DND-41 (cell line): ENCODE results near the gene STARD3.

Experiments
- ATAC-seq: fragments of 200-7000 bp; cut with Tn5 transposase; 3 replicates; pipeline ENCODE4 v1.9.1; 2021; ENCODE audit warnings: low read depth; ENCODE audit not compliant: insufficient read depth
- DNase-seq: peaks from one replicate; pipeline ENCODE4 v3.0.0-alpha.2; 2020
- H2AFZ ChIP-seq: 2 replicates; pipeline ENCODE4 v1.6.0; 2012; ENCODE audit warnings: low read depth, low read length
- H3K27ac ChIP-seq: 2 replicates; pipeline ENCODE4 v1.5.1; 2012; ENCODE audit warnings: low read length, inconsistent platforms
- H3K27me3 ChIP-seq: fragments of 200-600 bp; sonication (generic); 2 replicates; pipeline ENCODE4 v1.6.0; 2012; ENCODE audit warnings: low read length, mild to moderate bottlenecking, inconsistent platforms; ENCODE audit not compliant: insufficient read depth, poor library complexity
- H3K36me3 ChIP-seq: 2 replicates; pipeline ENCODE4 v1.5.1; 2012; ENCODE audit warnings: low read length, inconsistent platforms; ENCODE audit not compliant: insufficient read depth
- H3K4me1 ChIP-seq: 2 replicates; pipeline ENCODE4 v1.5.1; 2012; ENCODE audit warnings: mild to moderate bottlenecking, low read length; ENCODE audit not compliant: insufficient read depth
- H3K4me2 ChIP-seq: 2 replicates; pipeline ENCODE4 v1.6.0; 2012; ENCODE audit warnings: mild to moderate bottlenecking, moderate library complexity, low read length, inconsistent platforms; ENCODE audit not compliant: insufficient read depth
- H3K4me3 ChIP-seq, 2 experiments: fragments of 200-600 bp in 1 of 2; shearing (Covaris generic) in 1 of 2; 2 replicates each; pipeline ENCODE4 v1.5.1; 2012 to 2016; ENCODE audit warnings: inconsistent platforms in 2 of 2, low read length in 2 of 2, mild to moderate bottlenecking in 2 of 2, low read depth in 1 of 2, moderate library complexity in 1 of 2
- H3K79me2 ChIP-seq: 2 replicates; pipeline ENCODE4 v1.6.0; 2012; ENCODE audit warnings: low read length, inconsistent platforms; ENCODE audit not compliant: insufficient read depth
- H3K9ac ChIP-seq: 2 replicates; pipeline ENCODE4 v1.6.0; 2012; ENCODE audit warnings: low read depth, mild to moderate bottlenecking, inconsistent platforms, low read length, moderate library complexity
- H3K9me3 ChIP-seq: 2 replicates; pipeline ENCODE4 v1.5.1; 2012; ENCODE audit warnings: low read length, moderate library complexity, mild to moderate bottlenecking, inconsistent platforms; ENCODE audit not compliant: insufficient read depth, severe bottlenecking
- H4K20me1 ChIP-seq: 2 replicates; pipeline ENCODE4 v1.6.0; 2012; ENCODE audit warnings: low read length; ENCODE audit not compliant: insufficient read depth
- CTCF ChIP-seq: IDR thresholded peaks from 2 replicates; pipeline ENCODE4 v1.5.1; 2012; ENCODE audit warnings: borderline replicate concordance, low read length, moderate library complexity, mild to moderate bottlenecking; ENCODE audit not compliant: poor library complexity, severe bottlenecking; ENCODE audit errors: extremely low read depth
- EZH2 ChIP-seq: IDR thresholded peaks from 3 replicates; pipeline ENCODE4 v1.6.1; 2012; ENCODE audit warnings: borderline replicate concordance, low read depth, mild to moderate bottlenecking, moderate library complexity, low read length, inconsistent platforms; ENCODE audit not compliant: severe bottlenecking

STARD3 gene

GRCh38 chr17:39679521-39680192 is 42.7 kb downstream of the STARD3 start:
- no peak for TF ChIP-seq CTCF
- no peak for TF ChIP-seq EZH2
- Histone ChIP-seq H3K36me3 (peaks cover 12% of the 10 kb centered on the region; the same call in 1 of the 2 replicates), H3K4me2 (no peak overlapping the region; the same call in 1 of the 2 replicates), H3K27ac (peak overlapping the region; percentile 61), H3K9ac (0 out of 2 replicates have a peak overlapping the region, but pooled peaks have one; percentile 10), H2AFZ (peak overlapping the region; percentile 54; the same call in 1 of the 2 replicates), H3K9me3 (no peaks in the 10 kb centered on the region), H3K4me1 (peaks cover 10% of the 10 kb centered on the region), H3K79me2 (no peaks in the 10 kb centered on the region), H4K20me1 (no peaks in the 10 kb centered on the region), H3K27me3 (no peaks in the 10 kb centered on the region), H3K4me3 (no peak overlapping the region)
- DNase-seq = peak; percentile 64
- ATAC-seq = peak; percentile 95

DNA sequence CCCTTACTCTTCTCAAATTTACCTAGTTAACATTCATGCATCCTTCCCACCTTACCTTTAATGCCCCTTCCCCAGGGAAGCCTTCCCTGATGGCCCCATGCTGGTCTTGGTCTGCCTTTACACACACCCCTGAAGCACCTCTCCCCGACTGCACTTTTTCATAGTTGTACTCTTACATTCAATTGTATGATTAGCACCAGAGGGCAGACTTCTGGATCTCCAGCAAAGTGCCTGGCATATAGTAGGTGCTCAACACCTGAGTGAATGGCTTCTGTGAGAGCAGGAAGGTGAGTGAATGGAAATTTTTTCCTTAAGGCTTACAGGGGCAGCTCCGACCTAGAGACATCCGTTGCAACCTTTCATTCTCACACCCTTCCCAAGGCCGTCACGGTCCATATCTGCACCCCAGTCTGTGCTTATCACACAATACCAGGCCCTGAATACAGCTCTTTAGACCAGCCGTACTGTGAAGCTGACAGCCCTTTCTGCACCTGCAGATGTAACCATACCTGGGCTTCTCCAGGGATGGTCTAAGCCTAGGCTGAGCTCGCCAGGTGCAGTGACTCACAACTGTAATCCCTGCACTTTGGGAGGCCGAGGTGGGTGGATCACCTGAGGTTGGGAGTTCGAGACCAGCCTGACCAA is 46.5 kb downstream of the STARD3 start:
- no peaks in the 10 kb centered on the region for H3K27me3 ChIP-seq
- H3K27ac ChIP-seq = no peak overlapping the region
- no peak for ATAC-seq
- peaks cover 24% of the 10 kb centered on the region for H3K4me1 ChIP-seq
- no peak overlapping the region for H3K4me2 ChIP-seq
- no peak for TF ChIP-seq EZH2
- H3K36me3 ChIP-seq = peaks cover 6% of the 10 kb centered on the region; the same call in 1 of the 2 replicates
- no peak overlapping the region for H3K9ac ChIP-seq
- no peaks in the 10 kb centered on the region for H4K20me1 ChIP-seq
- no peak overlapping the region for H3K4me3 ChIP-seq
- H3K9me3 ChIP-seq = no peaks in the 10 kb centered on the region
- H2AFZ ChIP-seq = no peak overlapping the region
- DNase-seq = no peak
- no peaks in the 10 kb centered on the region for H3K79me2 ChIP-seq

DNA sequence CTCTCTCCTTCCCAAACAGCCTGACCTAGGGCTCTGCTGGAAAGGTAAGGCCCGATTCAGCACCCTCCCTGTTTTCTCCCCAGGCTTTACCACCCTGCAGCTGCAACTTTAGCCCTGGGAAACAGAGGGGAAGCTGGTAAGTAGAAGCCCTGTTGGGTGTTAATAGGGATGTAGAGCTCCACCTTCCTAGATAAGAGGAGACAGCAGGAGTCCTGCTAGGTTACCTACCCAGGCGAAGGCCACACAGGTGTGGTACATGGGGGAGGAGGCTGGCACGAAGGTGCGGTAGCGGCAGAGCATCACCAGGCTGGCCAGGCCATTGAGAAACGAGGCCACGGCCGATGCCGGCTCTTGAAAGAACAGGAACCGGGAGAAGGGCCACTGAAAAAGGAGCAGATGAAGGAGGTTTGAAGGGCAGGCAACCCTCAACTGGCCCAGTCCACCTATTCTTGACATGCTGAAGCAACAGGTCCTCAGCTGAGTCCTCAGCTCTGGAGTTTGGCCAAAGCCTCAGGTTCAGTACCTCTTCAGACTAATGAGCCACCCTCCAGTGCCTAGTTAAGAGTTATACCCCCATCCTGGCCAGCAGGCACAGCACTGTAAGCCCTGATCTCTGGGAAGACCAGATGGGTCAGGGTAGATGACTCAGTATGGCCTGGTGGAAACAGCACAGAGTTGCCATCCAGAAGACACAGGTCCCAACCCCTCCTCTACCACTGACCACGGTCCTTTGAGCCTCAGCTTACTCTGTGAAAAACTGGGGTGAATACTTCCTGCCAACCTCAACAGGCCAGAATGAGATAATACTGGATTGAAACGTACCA is 47.6 kb downstream of the STARD3 start:
- H3K4me2 ChIP-seq = no peak overlapping the region
- no peaks in the 10 kb centered on the region for H3K79me2 ChIP-seq
- ATAC-seq (no peak), DNase-seq (no peak)
- no peaks in the 10 kb centered on the region for H3K9me3 ChIP-seq
- H3K4me3 ChIP-seq = no peak overlapping the region
- H3K36me3 ChIP-seq = peaks cover 6% of the 10 kb centered on the region; the same call in 1 of the 2 replicates
- no peak for TF ChIP-seq CTCF
- TF ChIP-seq EZH2 = no peak
- no peak overlapping the region for H3K9ac ChIP-seq
- H4K20me1 ChIP-seq = no peaks in the 10 kb centered on the region
- no peaks in the 10 kb centered on the region for H3K27me3 ChIP-seq
- H3K4me1 ChIP-seq = peaks cover 30% of the 10 kb centered on the region
- H2AFZ ChIP-seq = no peak overlapping the region
- no peak overlapping the region for H3K27ac ChIP-seq

GRCh38 chr17:39687101-39687545 is 50.2 kb downstream of the STARD3 start:
- Histone ChIP-seq H3K36me3 (peaks cover 6% of the 10 kb centered on the region; the same call in 1 of the 2 replicates), H3K4me2 (peak overlapping the region; percentile 93), H3K27me3 (no peaks in the 10 kb centered on the region), H4K20me1 (no peaks in the 10 kb centered on the region), H3K4me3 (peak overlapping the region; percentile 77 to 80; a peak in 3 of 4 replicates), H2AFZ (peak overlapping the region; percentile 67), H3K4me1 (peaks cover 25% of the 10 kb centered on the region), H3K9me3 (no peaks in the 10 kb centered on the region), H3K9ac (peak overlapping the region; percentile 74), H3K79me2 (no peaks in the 10 kb centered on the region), H3K27ac (peak overlapping the region; percentile 85)
- ATAC-seq (no peak), DNase-seq (no peak)
- TF ChIP-seq CTCF = no peak
- no peak for TF ChIP-seq EZH2
